DND-41 (cell line): ENCODE results near the gene POC1B.

Experiments
- ATAC-seq: fragments of 200-7000 bp; cut with Tn5 transposase; 3 replicates; pipeline ENCODE4 v1.9.1; 2021; ENCODE audit warnings: low read depth; ENCODE audit not compliant: insufficient read depth
- DNase-seq: peaks from one replicate; pipeline ENCODE4 v3.0.0-alpha.2; 2020
- H2AFZ ChIP-seq: 2 replicates; pipeline ENCODE4 v1.6.0; 2012; ENCODE audit warnings: low read depth, low read length
- H3K27ac ChIP-seq: 2 replicates; pipeline ENCODE4 v1.5.1; 2012; ENCODE audit warnings: low read length, inconsistent platforms
- H3K27me3 ChIP-seq: fragments of 200-600 bp; sonication (generic); 2 replicates; pipeline ENCODE4 v1.6.0; 2012; ENCODE audit warnings: low read length, mild to moderate bottlenecking, inconsistent platforms; ENCODE audit not compliant: insufficient read depth, poor library complexity
- H3K36me3 ChIP-seq: 2 replicates; pipeline ENCODE4 v1.5.1; 2012; ENCODE audit warnings: low read length, inconsistent platforms; ENCODE audit not compliant: insufficient read depth
- H3K4me1 ChIP-seq: 2 replicates; pipeline ENCODE4 v1.5.1; 2012; ENCODE audit warnings: mild to moderate bottlenecking, low read length; ENCODE audit not compliant: insufficient read depth
- H3K4me2 ChIP-seq: 2 replicates; pipeline ENCODE4 v1.6.0; 2012; ENCODE audit warnings: mild to moderate bottlenecking, moderate library complexity, low read length, inconsistent platforms; ENCODE audit not compliant: insufficient read depth
- H3K4me3 ChIP-seq, 2 experiments: fragments of 200-600 bp in 1 of 2; shearing (Covaris generic) in 1 of 2; 2 replicates each; pipeline ENCODE4 v1.5.1; 2012 to 2016; ENCODE audit warnings: inconsistent platforms in 2 of 2, low read length in 2 of 2, mild to moderate bottlenecking in 2 of 2, low read depth in 1 of 2, moderate library complexity in 1 of 2
- H3K79me2 ChIP-seq: 2 replicates; pipeline ENCODE4 v1.6.0; 2012; ENCODE audit warnings: low read length, inconsistent platforms; ENCODE audit not compliant: insufficient read depth
- H3K9ac ChIP-seq: 2 replicates; pipeline ENCODE4 v1.6.0; 2012; ENCODE audit warnings: low read depth, mild to moderate bottlenecking, inconsistent platforms, low read length, moderate library complexity
- H3K9me3 ChIP-seq: 2 replicates; pipeline ENCODE4 v1.5.1; 2012; ENCODE audit warnings: low read length, moderate library complexity, mild to moderate bottlenecking, inconsistent platforms; ENCODE audit not compliant: insufficient read depth, severe bottlenecking
- H4K20me1 ChIP-seq: 2 replicates; pipeline ENCODE4 v1.6.0; 2012; ENCODE audit warnings: low read length; ENCODE audit not compliant: insufficient read depth
- CTCF ChIP-seq: IDR thresholded peaks from 2 replicates; pipeline ENCODE4 v1.5.1; 2012; ENCODE audit warnings: borderline replicate concordance, low read length, moderate library complexity, mild to moderate bottlenecking; ENCODE audit not compliant: poor library complexity, severe bottlenecking; ENCODE audit errors: extremely low read depth
- EZH2 ChIP-seq: IDR thresholded peaks from 3 replicates; pipeline ENCODE4 v1.6.1; 2012; ENCODE audit warnings: borderline replicate concordance, low read depth, mild to moderate bottlenecking, moderate library complexity, low read length, inconsistent platforms; ENCODE audit not compliant: severe bottlenecking

Gene POC1B

GRCh38 chr12:89524541-89525304, 1.1 kb downstream of the POC1B start, which contains the start of gene GALNT4:
Gene GALNT4, minus strand, starts transcription at chr12:89524796. Its CDS starts 247 bp downstream, at chr12:89524549.
- H2AFZ ChIP-seq = peak within 1 kb of the TSS; percentile 88
- ATAC-seq (peak; percentile 80), DNase-seq (peak; percentile 85)
- peak within 1 kb of the TSS; percentile 83 for H3K9ac ChIP-seq
- peaks cover 34% of the 10 kb centered on the region for H3K36me3 ChIP-seq
- H3K79me2 ChIP-seq = peaks cover 75% of the 10 kb centered on the region
- peaks cover 63% of the 10 kb centered on the region for H3K4me1 ChIP-seq
- peak within 1 kb of the TSS; percentile 95 for H3K4me2 ChIP-seq
- H4K20me1 ChIP-seq = peaks cover 11% of the 10 kb centered on the region; the same call in 1 of the 2 replicates
- H3K4me3 ChIP-seq = peak within 1 kb of the TSS; percentile 44 to 81
- no peaks in the 10 kb centered on the region for H3K9me3 ChIP-seq
- no peaks in the 10 kb centered on the region for H3K27me3 ChIP-seq
- TF ChIP-seq EZH2 = no peak
- peak; percentile 68 for TF ChIP-seq CTCF
- H3K27ac ChIP-seq = peak within 1 kb of the TSS; percentile 81

- no peak for TF ChIP-seq EZH2
- TF ChIP-seq CTCF = no peak
- ATAC-seq (no peak), DNase-seq (no peak)
- Histone ChIP-seq H3K4me2 (peak overlapping the region; percentile 95), H3K4me3 (peak overlapping the region; percentile 44 to 81; a peak in 3 of 4 replicates), H3K27ac (peak overlapping the region; percentile 81), H2AFZ (peak overlapping the region; percentile 88), H4K20me1 (peaks cover 11% of the 10 kb centered on the region; the same call in 1 of the 2 replicates), H3K4me1 (peaks cover 59% of the 10 kb centered on the region), H3K27me3 (no peaks in the 10 kb centered on the region), H3K9me3 (no peaks in the 10 kb centered on the region), H3K36me3 (peaks cover 38% of the 10 kb centered on the region), H3K9ac (peak overlapping the region; percentile 83), H3K79me2 (peaks cover 83% of the 10 kb centered on the region)
Observed at GRCh38 chr12:89523843-89524540, 1.9 kb downstream of the POC1B start.

GRCh38 chr12:89523393-89523792, 2.5 kb downstream of the POC1B start:
- H3K27me3 ChIP-seq = no peaks in the 10 kb centered on the region
- no peak overlapping the region for H2AFZ ChIP-seq
- H3K9me3 ChIP-seq = no peaks in the 10 kb centered on the region
- H3K36me3 ChIP-seq = peaks cover 43% of the 10 kb centered on the region
- peaks cover 56% of the 10 kb centered on the region for H3K4me1 ChIP-seq
- H3K4me3 ChIP-seq = peak overlapping the region in 1 of 2 experiments; percentile 81; a peak in 2 of 4 replicates
- peak overlapping the region; percentile 95 for H3K4me2 ChIP-seq
- DNase-seq (no peak), ATAC-seq (no peak)
- peaks cover 89% of the 10 kb centered on the region for H3K79me2 ChIP-seq
- TF ChIP-seq EZH2 (no peak), CTCF (no peak)
- H3K9ac ChIP-seq = peak overlapping the region; percentile 83; the same call in 1 of the 2 replicates
- H3K27ac ChIP-seq = peak overlapping the region; percentile 81; the same call in 1 of the 2 replicates
- H4K20me1 ChIP-seq = peaks cover 11% of the 10 kb centered on the region; the same call in 1 of the 2 replicates
